RWPE1 (cell line): Measurements from ENCODE around the gene DNAJA4.

Experiments used
- CTCF ChIA-PET: fragments of 350-600 bp; sonication (Branson Sonifier 250); formaldehyde crosslinking; extraction: SDS; loops from one replicate; lab custom pipeline; 2021; lab: Yijun Ruan, JAX
- POLR2A ChIA-PET: fragments of 400-600 bp; formaldehyde crosslinking; extraction: SDS; loops from one replicate; lab custom pipeline; 2020; ENCODE audit warnings: antibody characterized with exemption; ENCODE audit not compliant: low non-redundant PET; lab: Yijun Ruan, JAX
- DNase-seq: peaks from one replicate; pipeline ENCODE4 v3.0.0; 2012; ENCODE audit warnings: low spot score
- H3K27ac ChIP-seq: fragments of 450-650 bp; 2 replicates; pipeline ENCODE4 v1.5.1; 2017
- CTCF ChIP-seq: fragments of 450-650 bp; conservative IDR thresholded peaks from 2 replicates; pipeline ENCODE4 v1.5.1; 2017; ENCODE audit warnings: low read depth, mild to moderate bottlenecking

DNAJA4 gene

GRCh38 chr15:78304216-78305066 is 40.1 kb downstream of the DNAJA4 start:
- CTCF ChIA-PET = interaction anchor here (0.6 kb wide), 1 partner anchor 254 kb away, joined by 3 read pairs; no protein-coding TSS in a partner anchor
- no peak for DNase-seq
- POLR2A ChIA-PET = no interaction called here
- no peak overlapping the region for H3K27ac ChIP-seq
- TF ChIP-seq CTCF = no peak

GRCh38 chr15:78306176-78306774 is 41.9 kb downstream of the DNAJA4 start:
- ChIA-PET CTCF (no interaction called here), POLR2A (no interaction called here)
- no peak overlapping the region for H3K27ac ChIP-seq
- DNase-seq = no peak
- TF ChIP-seq CTCF = no peak

DNA sequence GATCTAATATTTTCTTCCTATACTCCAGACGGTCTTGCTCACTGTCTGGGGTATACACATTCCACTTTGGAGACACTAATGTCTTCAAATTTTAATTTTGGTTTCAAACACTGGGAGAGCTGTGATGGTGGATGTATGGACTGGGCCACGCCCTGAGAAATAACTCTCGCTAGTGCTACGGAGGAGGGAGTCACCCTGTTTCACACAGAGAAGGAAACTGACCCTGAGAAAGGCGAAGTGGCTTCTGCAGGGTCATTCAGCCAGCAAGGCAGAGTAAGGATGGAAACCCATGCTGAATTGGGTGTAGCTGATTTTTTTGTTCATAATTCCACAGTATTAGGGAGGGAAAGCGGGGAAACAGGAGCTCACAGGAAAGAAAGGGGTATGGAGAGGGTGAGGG is 43.6 kb downstream of the DNAJA4 start:
- ChIA-PET POLR2A (no interaction called here), CTCF (interaction anchor here (0.8 to 3.5 kb wide), 7 partner anchors 15 to 402 kb away, joined by 3 to 27 read pairs (median 4); no protein-coding TSS in a partner anchor)
- no peak for TF ChIP-seq CTCF
- DNase-seq = no peak
- no peak overlapping the region for H3K27ac ChIP-seq

DNA sequence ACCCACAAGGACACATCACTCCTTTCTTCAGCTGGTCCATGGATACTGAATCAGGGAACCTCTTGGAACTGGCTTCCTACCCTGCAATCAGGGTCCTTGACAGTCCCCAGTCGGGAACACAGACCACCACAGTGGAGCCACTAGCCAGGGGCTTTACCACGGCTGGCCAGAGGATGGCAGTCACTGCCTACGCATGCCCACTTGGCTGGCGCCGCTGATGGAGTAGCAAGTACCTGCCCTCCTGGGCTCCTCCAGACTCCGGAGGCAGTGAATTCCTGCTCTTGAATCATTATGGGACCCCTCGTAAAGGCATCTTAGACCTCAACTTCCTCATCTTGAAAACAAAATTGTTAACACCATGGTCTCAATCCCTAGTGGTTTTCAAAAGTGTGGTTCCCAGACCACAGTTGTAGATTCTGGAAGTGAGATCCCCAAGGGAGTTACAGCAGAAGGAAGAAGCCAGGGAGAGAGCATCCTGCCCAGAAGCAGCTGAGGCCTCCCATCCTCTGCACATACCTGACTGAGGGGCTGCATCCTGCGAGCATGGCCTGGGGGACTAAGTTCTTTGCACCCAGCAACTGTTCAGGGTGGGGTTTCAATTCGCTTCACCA is 44.2 kb downstream of the DNAJA4 start:
- DNase-seq = peak; percentile 71
- POLR2A ChIA-PET = no interaction called here
- no peak overlapping the region for H3K27ac ChIP-seq
- TF ChIP-seq CTCF = peak; percentile 85
- CTCF ChIA-PET = interaction anchor here (0.7 to 3.5 kb wide), 11 partner anchors 9 to 443 kb away, joined by 3 to 27 read pairs (median 4); no protein-coding TSS in a partner anchor

DNA sequence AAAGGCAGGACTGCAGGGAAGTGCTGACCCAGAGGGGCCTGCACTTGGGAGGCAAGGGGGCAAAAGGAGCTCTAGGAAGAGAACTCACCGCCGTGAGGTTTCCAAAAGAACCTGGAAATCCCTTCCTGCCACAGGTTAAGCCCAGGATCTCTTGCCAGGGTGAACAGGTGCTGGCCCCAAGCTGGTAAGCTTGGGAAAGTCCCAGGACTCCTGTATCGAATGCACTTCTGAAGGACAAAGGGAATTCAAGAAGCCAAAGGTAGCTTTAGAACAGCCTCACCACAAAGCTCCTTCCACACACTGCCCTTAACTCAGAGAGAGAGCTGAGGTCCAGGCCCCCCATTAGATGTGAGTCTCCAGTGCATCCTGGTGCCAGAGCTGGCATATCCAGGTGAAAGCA is 46.9 kb downstream of the DNAJA4 start:
- ChIA-PET CTCF (interaction anchor here (0.7 to 1.2 kb wide), 3 partner anchors 104 to 873 kb away, joined by 3 to 4 read pairs (median 3); no protein-coding TSS in a partner anchor), POLR2A (no interaction called here)
- TF ChIP-seq CTCF = no peak
- no peak overlapping the region for H3K27ac ChIP-seq
- DNase-seq = no peak

- ChIA-PET POLR2A (no interaction called here), CTCF (interaction anchor here (0.7 to 1.2 kb wide), 3 partner anchors 105 to 439 kb away, joined by 3 to 5 read pairs (median 3); no protein-coding TSS in a partner anchor)
- TF ChIP-seq CTCF = no peak
Measured at GRCh38 chr15:78312536-78312935, 48.2 kb downstream of the DNAJA4 start.

More at GRCh38 chr15:78312536-78312935, 48.2 kb downstream of the DNAJA4 start:
- H3K27ac ChIP-seq = no peak overlapping the region
- no peak for DNase-seq
